GM12872 (cell line): Measurements from ENCODE around the gene TMPRSS13.

Source experiments
- CTCF ChIP-seq: IDR thresholded peaks from 3 replicates; pipeline ENCODE4 v1.5.1; 2011; ENCODE audit warnings: low read depth, mild to moderate bottlenecking, low read length, moderate library complexity; ENCODE audit not compliant: insufficient read depth

The TMPRSS13 gene

GRCh38 chr11:117866526-117866925 lies 62.7 kb downstream of the TMPRSS13 start:
- TF ChIP-seq CTCF, result no peak

- no peak for TF ChIP-seq CTCF
Observed at GRCh38 chr11:117863383-117863782, 65.8 kb downstream of the TMPRSS13 start.

GRCh38 chr11:117862753-117863152 lies 66.4 kb downstream of the TMPRSS13 start:
- no peak for TF ChIP-seq CTCF

GRCh38 chr11:117862019-117862725 lies 67.0 kb downstream of the TMPRSS13 start:
- no peak for TF ChIP-seq CTCF

GRCh38 chr11:117861151-117862018 lies 67.8 kb downstream of the TMPRSS13 start:
- no peak for TF ChIP-seq CTCF

GRCh38 chr11:117860139-117860538 lies 69.1 kb downstream of the TMPRSS13 start:
- no peak for TF ChIP-seq CTCF

GRCh38 chr11:117859488-117860112 lies 69.6 kb downstream of the TMPRSS13 start:
- TF ChIP-seq CTCF, result no peak
